ENCODE data around the gene CYFIP1. TPM values are rescaled to one million over a fixed set of nuclear protein-coding genes. Genes with fewer than 3 reads are reported as not detected.

The CYFIP1 gene
- total RNA-seq, 1 experiment from 2014 or later: 80.3 TPM

DNA sequence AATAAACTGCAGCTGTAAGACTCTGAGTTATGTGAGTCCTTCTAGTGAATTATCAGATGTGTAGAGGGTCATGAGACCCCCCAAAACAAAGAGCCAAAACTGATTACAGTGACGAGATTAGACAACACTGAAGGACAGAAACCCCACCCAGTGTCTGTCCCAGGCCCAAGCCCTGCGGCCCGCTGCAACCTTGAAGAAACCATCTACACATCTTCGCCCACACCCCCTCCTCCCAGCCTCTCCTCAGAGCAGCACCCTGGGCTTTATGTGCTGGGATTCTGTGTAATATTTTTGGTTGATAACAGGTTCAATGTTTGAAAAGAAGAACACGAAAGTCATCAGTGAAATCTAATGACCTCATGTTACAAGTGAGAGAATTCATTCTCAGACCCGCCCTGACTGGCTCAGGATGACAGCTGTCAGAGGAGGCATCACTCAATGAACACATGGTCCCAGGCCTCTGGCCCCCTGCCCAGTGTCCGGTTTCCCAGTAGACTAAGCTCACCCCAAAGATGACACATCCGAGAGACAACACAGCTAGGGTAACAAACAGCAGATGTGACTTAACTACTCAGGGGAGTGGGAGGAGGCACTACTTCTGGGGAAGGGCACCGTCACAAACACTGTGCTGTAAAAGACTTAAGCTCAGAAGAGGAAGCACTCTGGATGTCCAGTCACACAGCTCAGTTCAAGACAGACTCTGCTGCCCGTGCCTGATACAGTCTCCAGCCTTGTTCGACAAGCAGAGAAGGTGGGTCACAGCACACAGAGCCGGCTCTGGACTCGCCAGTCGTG is 92.8 kb downstream of the CYFIP1 start:
- POLR2A ChIA-PET (ENCODE audit: unreplicated experiment): interaction anchor here (0.6 to 0.9 kb wide), 4 partner anchors 8 to 89 kb away, joined by 3 to 4 read pairs (median 3); partner anchors contain the start of gene NIPA2
- Histone ChIP-seq H3F3A (ENCODE audit: low read length, unreplicated experiment) (peaks cover 4% of the 10 kb centered on the region), H3K36me3 (ENCODE audit: low read depth, low read length) (peaks cover 5% of the 10 kb centered on the region; the same call in 1 of the 2 replicates), H4K20me1 (ENCODE audit: low read length) (0 out of 2 replicates have a peak, but pooled peaks cover 4% of the 10 kb centered on the region), H3K27ac (ENCODE audit: low read length) (peak overlapping the region; percentile 94), H3K4me1 (ENCODE audit: insufficient read depth, low read length) (peaks cover 25% of the 10 kb centered on the region), H3K4me2 (ENCODE audit: low read length) (peak overlapping the region; percentile 70), H3K9me3 (ENCODE audit: low read length) (no peaks in the 10 kb centered on the region), H3K27me3 (ENCODE audit: low read length) (no peaks in the 10 kb centered on the region), H3K4me3 (ENCODE audit: low read length) (peak overlapping the region; percentile 11; the same call in 1 of the 2 replicates), H3K9me2 (replicated peaks; ENCODE audit: low read length) (no peaks in the 10 kb centered on the region), H2AFZ (ENCODE audit: low read length) (no peak overlapping the region), H3K79me2 (ENCODE audit: low read length) (no peaks in the 10 kb centered on the region), H3K9ac (ENCODE audit: low read length) (peak overlapping the region; percentile 65)
- intact Hi-C loops (cut with micrococcal nuclease): no loop called here
- ATAC-seq (peak; percentile 80), DNase-seq (peak; percentile 93)
- CTCF ChIA-PET: no interaction called here
- BruUV-seq (replicated peaks): no TSS peak
- TF ChIP-seq, protein P1, sequence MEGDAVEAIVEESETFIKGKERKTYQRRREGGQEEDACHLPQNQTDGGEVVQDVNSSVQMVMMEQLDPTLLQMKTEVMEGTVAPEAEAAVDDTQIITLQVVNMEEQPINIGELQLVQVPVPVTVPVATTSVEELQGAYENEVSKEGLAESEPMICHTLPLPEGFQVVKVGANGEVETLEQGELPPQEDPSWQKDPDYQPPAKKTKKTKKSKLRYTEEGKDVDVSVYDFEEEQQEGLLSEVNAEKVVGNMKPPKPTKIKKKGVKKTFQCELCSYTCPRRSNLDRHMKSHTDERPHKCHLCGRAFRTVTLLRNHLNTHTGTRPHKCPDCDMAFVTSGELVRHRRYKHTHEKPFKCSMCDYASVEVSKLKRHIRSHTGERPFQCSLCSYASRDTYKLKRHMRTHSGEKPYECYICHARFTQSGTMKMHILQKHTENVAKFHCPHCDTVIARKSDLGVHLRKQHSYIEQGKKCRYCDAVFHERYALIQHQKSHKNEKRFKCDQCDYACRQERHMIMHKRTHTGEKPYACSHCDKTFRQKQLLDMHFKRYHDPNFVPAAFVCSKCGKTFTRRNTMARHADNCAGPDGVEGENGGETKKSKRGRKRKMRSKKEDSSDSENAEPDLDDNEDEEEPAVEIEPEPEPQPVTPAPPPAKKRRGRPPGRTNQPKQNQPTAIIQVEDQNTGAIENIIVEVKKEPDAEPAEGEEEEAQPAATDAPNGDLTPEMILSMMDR (conservative IDR thresholded peaks at IDR 0.05; ENCODE audit: low read depth, low read length): no peak
- TF ChIP-seq EZH2phosphoT487 (IDR thresholded peaks at IDR 0.05; ENCODE audit: borderline replicate concordance, low read length): no peak

DNA sequence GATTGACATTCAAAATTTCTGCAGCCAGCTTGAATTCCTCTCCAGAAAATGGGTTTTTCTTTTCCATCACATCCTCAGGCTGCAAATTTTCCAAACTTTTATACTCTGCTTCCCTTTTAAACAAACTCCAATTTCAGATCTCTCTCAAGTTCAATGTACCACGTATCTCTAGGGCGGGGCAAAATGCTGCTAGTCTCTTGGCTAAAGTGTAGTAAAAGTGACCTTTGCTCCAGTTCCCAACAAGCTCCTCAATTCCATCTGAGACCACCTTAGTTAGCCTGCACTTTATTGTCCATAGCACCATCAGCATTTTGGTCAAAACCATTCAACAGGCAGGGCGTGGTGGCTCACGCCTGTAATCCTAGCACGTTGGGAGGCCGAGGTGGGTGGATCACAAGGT is 95.0 kb downstream of the CYFIP1 start:
- Histone ChIP-seq H4K20me1 (ENCODE audit: low read length) (0 out of 2 replicates have a peak, but pooled peaks cover 4% of the 10 kb centered on the region), H2AFZ (ENCODE audit: low read length) (no peak overlapping the region), H3F3A (ENCODE audit: low read length, unreplicated experiment) (peaks cover 4% of the 10 kb centered on the region), H3K27me3 (ENCODE audit: low read length) (no peaks in the 10 kb centered on the region), H3K9ac (ENCODE audit: low read length) (no peak overlapping the region), H3K79me2 (ENCODE audit: low read length) (no peaks in the 10 kb centered on the region), H3K9me2 (replicated peaks; ENCODE audit: low read length) (no peaks in the 10 kb centered on the region), H3K4me3 (ENCODE audit: low read length) (no peak overlapping the region), H3K9me3 (ENCODE audit: low read length) (no peaks in the 10 kb centered on the region), H3K4me2 (ENCODE audit: low read length) (no peak overlapping the region), H3K4me1 (ENCODE audit: insufficient read depth, low read length) (peaks cover 25% of the 10 kb centered on the region), H3K27ac (ENCODE audit: low read length) (no peak overlapping the region), H3K36me3 (ENCODE audit: low read depth, low read length) (peaks cover 5% of the 10 kb centered on the region)
- CTCF ChIA-PET: no interaction called here
- no peak for ATAC-seq
- BruUV-seq (replicated peaks): no TSS peak
- DNase-seq: no peak
- POLR2A ChIA-PET (ENCODE audit: unreplicated experiment): no interaction called here
- intact Hi-C loops (cut with micrococcal nuclease): no loop called here
- TF ChIP-seq EZH2 (IDR thresholded peaks at IDR 0.05; ENCODE audit: low read length, unreplicated experiment): no peak
- no peak for TF ChIP-seq EZH2phosphoT487 (IDR thresholded peaks at IDR 0.05; ENCODE audit: borderline replicate concordance, low read length)
- TF ChIP-seq, protein P1 (conservative IDR thresholded peaks at IDR 0.05; ENCODE audit: low read depth, low read length): no peak

DNA sequence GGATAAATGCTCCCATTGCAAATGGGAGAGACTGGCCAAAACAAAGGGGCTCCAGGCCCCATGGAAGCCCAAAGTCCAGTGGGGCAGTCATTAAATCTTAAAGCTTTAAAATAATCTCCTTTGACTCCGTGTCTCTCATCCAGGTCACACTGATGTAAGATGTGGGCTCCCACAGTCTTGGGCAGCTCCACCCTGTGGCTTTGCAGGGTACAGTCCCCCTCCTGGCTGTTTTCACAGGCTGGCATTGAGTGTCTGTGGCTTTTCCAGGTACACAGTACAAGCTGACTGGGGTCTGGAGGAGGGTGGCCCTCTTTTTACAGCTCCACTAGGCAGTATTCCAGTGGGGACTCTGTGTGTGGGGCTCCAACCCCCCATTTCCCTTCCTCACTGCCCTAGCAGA is 95.8 kb downstream of the CYFIP1 start:
- Histone ChIP-seq H4K20me1 (ENCODE audit: low read length) (0 out of 2 replicates have a peak, but pooled peaks cover 4% of the 10 kb centered on the region), H3K27me3 (ENCODE audit: low read length) (no peaks in the 10 kb centered on the region), H3K9me3 (ENCODE audit: low read length) (no peaks in the 10 kb centered on the region), H3K36me3 (ENCODE audit: low read depth, low read length) (peaks cover 5% of the 10 kb centered on the region), H3K79me2 (ENCODE audit: low read length) (no peaks in the 10 kb centered on the region), H3K9ac (ENCODE audit: low read length) (no peak overlapping the region), H3K27ac (ENCODE audit: low read length) (no peak overlapping the region), H3F3A (ENCODE audit: low read length, unreplicated experiment) (peaks cover 4% of the 10 kb centered on the region), H3K4me3 (ENCODE audit: low read length) (no peak overlapping the region), H3K4me1 (ENCODE audit: insufficient read depth, low read length) (peaks cover 25% of the 10 kb centered on the region), H3K9me2 (replicated peaks; ENCODE audit: low read length) (no peaks in the 10 kb centered on the region), H2AFZ (ENCODE audit: low read length) (no peak overlapping the region), H3K4me2 (ENCODE audit: low read length) (no peak overlapping the region)
- intact Hi-C loops (cut with micrococcal nuclease): no loop called here
- ChIA-PET POLR2A (ENCODE audit: unreplicated experiment) (no interaction called here), CTCF (interaction anchor here (0.6 kb wide), 2 partner anchors 30 to 194 kb away, joined by 3 to 7 read pairs; no protein-coding TSS in a partner anchor)
- DNase-seq (no peak), ATAC-seq (no peak)
- no peak for TF ChIP-seq EZH2phosphoT487 (IDR thresholded peaks at IDR 0.05; ENCODE audit: borderline replicate concordance, low read length)
- TF ChIP-seq, protein P1 (conservative IDR thresholded peaks at IDR 0.05; ENCODE audit: low read depth, low read length): peak; percentile 40; the same call in 1 of the 2 replicates
- BruUV-seq (replicated peaks): no TSS peak

Measured in PC-3 (cell line).